ENCODE results near the gene PDE2A. TPM values are rescaled to one million over a fixed set of nuclear protein-coding genes. Genes with fewer than 3 reads are reported as not detected.

The PDE2A gene
- total RNA-seq, 1 experiment from 2014 or later, result 9.6 TPM

DNA sequence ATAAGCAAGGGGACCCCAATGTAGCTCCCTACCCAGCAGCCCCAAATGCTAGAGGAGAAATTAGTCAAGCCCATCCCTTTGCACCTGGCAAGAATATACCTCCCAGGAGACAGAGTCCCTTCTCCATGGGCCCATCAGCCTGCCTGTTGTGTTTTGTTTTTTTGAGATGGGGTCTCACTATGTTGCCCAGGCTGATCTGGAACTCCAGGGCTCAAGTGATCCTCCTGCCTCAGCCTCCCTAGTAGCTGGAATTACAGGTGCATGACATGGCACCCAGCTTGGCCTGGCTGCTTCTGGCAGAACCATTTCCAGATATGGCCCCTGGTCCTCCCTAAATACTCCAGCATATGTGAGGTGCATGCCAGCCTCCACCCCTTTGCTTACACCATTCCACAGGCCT, 22.1 kb downstream of the PDE2A start:
- no peaks in the 10 kb centered on the region for H3K79me2 ChIP-seq (ENCODE audit: low read depth)
- no peak overlapping the region for H2AFZ ChIP-seq
- H3K4me2 ChIP-seq, result no peak overlapping the region
- CTCF ChIA-PET, result no interaction called here
- no peak overlapping the region for H3K4me3 ChIP-seq
- no TSS peak for BruUV-seq (replicated peaks)
- no peaks in the 10 kb centered on the region for H3K4me1 ChIP-seq (replicated peaks; ENCODE audit: insufficient read depth)
- POLR2A ChIA-PET (ENCODE audit: unreplicated experiment), result no interaction called here
- DNase-seq, result no peak
- no peaks in the 10 kb centered on the region for H3K9me2 ChIP-seq (ENCODE audit: insufficient read depth)
- H3F3A ChIP-seq (ENCODE audit: insufficient read depth, low read depth), result no peaks in the 10 kb centered on the region
- H3K9me3 ChIP-seq (ENCODE audit: insufficient read depth, low read depth), result no peaks in the 10 kb centered on the region
- H4K20me1 ChIP-seq (ENCODE audit: insufficient read depth), result no peaks in the 10 kb centered on the region
- no peaks in the 10 kb centered on the region for H3K36me3 ChIP-seq (ENCODE audit: low read depth)
- intact Hi-C loops (cut with micrococcal nuclease; ENCODE audit: unreplicated experiment), result no loop called here
- H3K27ac ChIP-seq, result no peak overlapping the region
- H3K27me3 ChIP-seq (ENCODE audit: insufficient read depth, low read depth), result no peaks in the 10 kb centered on the region
- TF ChIP-seq EZH2 (IDR thresholded peaks at IDR 0.05; ENCODE audit: low read depth), result no peak
- TF ChIP-seq, protein P1, sequence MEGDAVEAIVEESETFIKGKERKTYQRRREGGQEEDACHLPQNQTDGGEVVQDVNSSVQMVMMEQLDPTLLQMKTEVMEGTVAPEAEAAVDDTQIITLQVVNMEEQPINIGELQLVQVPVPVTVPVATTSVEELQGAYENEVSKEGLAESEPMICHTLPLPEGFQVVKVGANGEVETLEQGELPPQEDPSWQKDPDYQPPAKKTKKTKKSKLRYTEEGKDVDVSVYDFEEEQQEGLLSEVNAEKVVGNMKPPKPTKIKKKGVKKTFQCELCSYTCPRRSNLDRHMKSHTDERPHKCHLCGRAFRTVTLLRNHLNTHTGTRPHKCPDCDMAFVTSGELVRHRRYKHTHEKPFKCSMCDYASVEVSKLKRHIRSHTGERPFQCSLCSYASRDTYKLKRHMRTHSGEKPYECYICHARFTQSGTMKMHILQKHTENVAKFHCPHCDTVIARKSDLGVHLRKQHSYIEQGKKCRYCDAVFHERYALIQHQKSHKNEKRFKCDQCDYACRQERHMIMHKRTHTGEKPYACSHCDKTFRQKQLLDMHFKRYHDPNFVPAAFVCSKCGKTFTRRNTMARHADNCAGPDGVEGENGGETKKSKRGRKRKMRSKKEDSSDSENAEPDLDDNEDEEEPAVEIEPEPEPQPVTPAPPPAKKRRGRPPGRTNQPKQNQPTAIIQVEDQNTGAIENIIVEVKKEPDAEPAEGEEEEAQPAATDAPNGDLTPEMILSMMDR (conservative IDR thresholded peaks at IDR 0.05), result no peak

- BruUV-seq (replicated peaks), result no TSS peak
These were observed 24.8 kb downstream of the PDE2A start for GRCh38 chr11:72649215-72649976.

GRCh38 chr11:72648384-72649136, 25.7 kb downstream of the PDE2A start:
- TF ChIP-seq, protein P1 (conservative IDR thresholded peaks at IDR 0.05), result no peak
- no peak for TF ChIP-seq EZH2 (IDR thresholded peaks at IDR 0.05; ENCODE audit: low read depth)
- H2AFZ ChIP-seq, result no peak overlapping the region
- H3K27ac ChIP-seq, result no peak overlapping the region
- no peaks in the 10 kb centered on the region for H3K9me2 ChIP-seq (ENCODE audit: insufficient read depth)
- POLR2A ChIA-PET (ENCODE audit: unreplicated experiment), result no interaction called here
- no peaks in the 10 kb centered on the region for H3K27me3 ChIP-seq (ENCODE audit: insufficient read depth, low read depth)
- CTCF ChIA-PET, result no interaction called here
- BruUV-seq (replicated peaks), result no TSS peak
- H3K79me2 ChIP-seq (ENCODE audit: low read depth), result no peaks in the 10 kb centered on the region
- H3K4me1 ChIP-seq (replicated peaks; ENCODE audit: insufficient read depth), result 0 out of 2 replicates have a peak, but pooled peaks cover 5% of the 10 kb centered on the region
- intact Hi-C loops (cut with micrococcal nuclease; ENCODE audit: unreplicated experiment), result no loop called here
- no peaks in the 10 kb centered on the region for H4K20me1 ChIP-seq (ENCODE audit: insufficient read depth)
- DNase-seq, result no peak
- H3K9me3 ChIP-seq (ENCODE audit: insufficient read depth, low read depth), result no peaks in the 10 kb centered on the region
- no peak overlapping the region for H3K4me2 ChIP-seq
- peaks cover 12% of the 10 kb centered on the region for H3F3A ChIP-seq (ENCODE audit: insufficient read depth, low read depth)
- no peak overlapping the region for H3K4me3 ChIP-seq
- no peaks in the 10 kb centered on the region for H3K36me3 ChIP-seq (ENCODE audit: low read depth)

More at GRCh38 chr11:72649215-72649976, 24.8 kb downstream of the PDE2A start:
- POLR2A ChIA-PET (ENCODE audit: unreplicated experiment), result no interaction called here
- Histone ChIP-seq H3K36me3 (ENCODE audit: low read depth) (no peaks in the 10 kb centered on the region), H3K4me2 (no peak overlapping the region), H3F3A (ENCODE audit: insufficient read depth, low read depth) (0 out of 2 replicates have a peak, but pooled peaks cover 5% of the 10 kb centered on the region), H2AFZ (no peak overlapping the region), H4K20me1 (ENCODE audit: insufficient read depth) (no peaks in the 10 kb centered on the region), H3K4me1 (replicated peaks; ENCODE audit: insufficient read depth) (no peaks in the 10 kb centered on the region), H3K79me2 (ENCODE audit: low read depth) (no peaks in the 10 kb centered on the region), H3K27ac (no peak overlapping the region), H3K9me2 (ENCODE audit: insufficient read depth) (no peaks in the 10 kb centered on the region), H3K4me3 (no peak overlapping the region), H3K9me3 (ENCODE audit: insufficient read depth, low read depth) (no peaks in the 10 kb centered on the region), H3K27me3 (ENCODE audit: insufficient read depth, low read depth) (no peaks in the 10 kb centered on the region)
- intact Hi-C loops (cut with micrococcal nuclease; ENCODE audit: unreplicated experiment), result no loop called here
- CTCF ChIA-PET, result interaction anchor here (0.7 kb wide), 2 partner anchors 9 to 168 kb away, joined by 7 to 9 read pairs; no protein-coding TSS in a partner anchor
- TF ChIP-seq, protein P1 (conservative IDR thresholded peaks at IDR 0.05), result no peak
- TF ChIP-seq EZH2 (IDR thresholded peaks at IDR 0.05; ENCODE audit: low read depth), result no peak
- no peak for DNase-seq

Measured in PC-9 (cell line).